HG03139 (cell line): ENCODE data around the gene ADAM17.

Source experiments
- ATAC-seq: cut with Tn5 transposase; IDR thresholded peaks from one replicate; pipeline ENCODE4 v1.9.1; 2021; ENCODE audit not compliant: unreplicated experiment

The ADAM17 gene

DNA sequence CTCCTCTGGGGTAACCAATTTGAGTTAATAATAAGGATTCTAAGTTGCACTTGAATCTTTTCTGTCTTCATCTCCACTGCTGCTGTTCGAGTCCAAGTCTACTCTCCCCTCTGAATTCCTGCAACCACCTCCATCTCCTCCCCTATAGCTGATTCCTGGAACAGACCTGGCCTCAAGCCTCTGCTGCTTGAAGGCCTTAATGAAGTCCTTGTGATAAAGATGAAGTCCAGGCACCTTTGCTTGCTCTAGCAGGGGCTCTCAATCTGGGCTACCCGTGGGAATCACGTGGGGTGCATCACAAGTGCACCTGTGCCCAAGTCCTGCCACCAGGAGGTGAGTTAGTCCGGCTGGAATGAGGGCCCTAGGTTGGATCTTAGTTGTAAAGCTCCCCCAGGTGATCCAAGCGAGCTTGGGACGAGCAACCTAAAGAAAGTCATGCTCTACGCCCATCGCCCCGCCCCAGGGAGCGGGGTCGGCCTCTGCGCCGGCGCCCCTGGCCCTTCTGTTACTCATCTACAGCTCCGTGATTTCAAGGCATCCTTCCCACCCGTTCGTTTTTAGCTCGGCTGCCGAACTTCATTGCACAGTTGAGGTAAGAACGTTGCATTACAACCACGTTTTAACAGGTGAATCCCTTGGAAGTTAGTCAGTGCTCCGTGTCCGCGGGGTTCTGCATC lies 82.2 kb downstream of the ADAM17 start:
- no peak for ATAC-seq

DNA sequence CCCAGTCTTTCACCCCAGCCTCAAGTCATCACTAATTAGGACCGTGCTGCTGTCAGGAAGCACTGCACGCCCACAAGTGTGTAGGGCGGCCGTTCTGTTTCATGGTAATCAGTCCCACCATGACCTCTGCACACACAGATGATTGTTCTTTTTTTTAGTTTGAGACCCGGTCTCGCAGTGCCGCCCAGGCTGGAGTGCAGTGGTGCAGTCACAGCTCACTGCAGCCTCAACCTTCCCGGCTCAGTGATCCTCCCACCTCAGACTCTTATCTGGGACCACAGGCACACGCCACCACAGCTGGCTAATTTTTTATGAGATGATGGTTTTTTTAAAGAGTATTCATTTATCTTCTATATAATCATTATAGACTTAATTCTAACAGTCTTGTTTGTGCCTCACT lies 83.1 kb downstream of the ADAM17 start:
- no peak for ATAC-seq

DNA sequence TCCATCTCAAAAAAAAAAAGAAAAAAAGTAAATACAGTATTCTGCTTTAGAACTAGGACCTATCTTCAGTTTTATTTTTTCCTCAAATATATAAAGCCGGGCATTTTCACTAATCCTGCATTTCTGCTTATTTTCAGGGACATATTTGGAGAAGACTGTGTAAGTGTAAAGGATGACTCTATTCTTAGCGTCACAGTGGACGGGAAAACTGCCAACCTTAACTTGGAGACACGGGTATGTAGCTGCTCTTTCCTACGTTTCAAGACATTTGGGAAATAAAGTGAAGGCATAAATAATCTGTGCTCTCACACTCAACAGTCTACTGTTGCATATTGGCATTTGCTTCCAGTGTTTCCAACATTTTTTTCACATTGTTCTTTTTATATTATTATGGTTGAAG lies 84.4 kb downstream of the ADAM17 start:
- ATAC-seq, result no peak

DNA sequence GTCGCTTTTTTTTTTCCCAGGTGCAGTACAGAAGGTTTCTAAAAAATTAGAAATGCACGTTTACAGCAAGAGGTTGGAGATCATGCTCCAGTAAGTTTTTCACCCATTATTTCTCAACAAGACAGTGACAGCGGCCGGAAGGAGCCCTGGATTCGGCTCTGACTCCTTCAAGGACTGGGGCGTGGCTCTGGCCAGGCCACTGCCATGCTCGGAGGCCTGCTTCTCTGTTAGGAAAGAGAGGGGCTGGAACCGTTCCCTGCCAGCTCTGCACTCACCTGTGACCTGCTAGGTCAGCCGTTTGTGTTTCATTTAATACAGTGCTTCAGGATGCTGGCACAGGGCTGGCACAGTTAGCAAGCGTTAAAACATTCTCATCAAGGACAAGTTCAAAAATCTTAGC lies 87.9 kb downstream of the ADAM17 start:
- no peak for ATAC-seq

DNA sequence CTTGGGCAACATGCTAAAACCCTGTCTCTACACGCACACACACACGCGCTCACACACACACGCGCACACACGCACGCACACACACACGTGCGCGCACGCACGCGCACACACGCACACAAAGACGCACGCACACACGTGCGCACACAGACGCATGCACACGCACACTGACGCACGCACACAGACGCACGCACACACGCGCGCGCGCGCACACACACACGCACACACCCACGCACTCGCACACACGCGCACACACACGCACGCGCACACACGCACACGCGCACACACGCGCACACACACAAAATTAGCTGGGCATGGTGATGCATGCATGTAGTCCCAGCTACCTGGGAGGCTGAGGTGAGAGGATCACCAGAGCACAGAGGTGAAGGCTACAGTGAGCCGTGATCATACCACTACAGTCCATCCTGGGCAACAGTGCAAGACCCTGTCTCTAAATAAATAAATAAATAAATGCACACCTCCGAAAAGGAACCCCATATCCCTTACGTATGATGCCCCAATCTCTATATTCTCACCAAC lies 89.4 kb downstream of the ADAM17 start:
- no peak for ATAC-seq

DNA sequence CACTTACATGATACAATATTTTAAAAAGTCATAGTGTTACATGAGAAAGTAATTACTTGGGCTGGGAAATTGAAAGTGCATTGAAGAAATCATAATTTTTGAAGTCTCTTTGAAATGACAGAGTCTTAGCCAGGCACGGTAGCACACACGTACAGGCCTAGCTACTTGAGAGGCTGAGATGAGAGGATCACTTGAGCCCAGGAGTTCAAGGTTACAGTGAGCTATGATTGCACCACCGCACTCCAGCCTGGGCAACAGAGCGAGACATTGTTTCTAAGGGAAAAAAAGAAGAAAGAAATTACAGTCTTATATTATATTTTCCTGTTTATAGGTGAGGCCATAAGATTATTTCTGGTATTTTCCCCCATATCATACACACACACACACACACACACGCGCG lies 90.5 kb downstream of the ADAM17 start:
- ATAC-seq, result no peak

DNA sequence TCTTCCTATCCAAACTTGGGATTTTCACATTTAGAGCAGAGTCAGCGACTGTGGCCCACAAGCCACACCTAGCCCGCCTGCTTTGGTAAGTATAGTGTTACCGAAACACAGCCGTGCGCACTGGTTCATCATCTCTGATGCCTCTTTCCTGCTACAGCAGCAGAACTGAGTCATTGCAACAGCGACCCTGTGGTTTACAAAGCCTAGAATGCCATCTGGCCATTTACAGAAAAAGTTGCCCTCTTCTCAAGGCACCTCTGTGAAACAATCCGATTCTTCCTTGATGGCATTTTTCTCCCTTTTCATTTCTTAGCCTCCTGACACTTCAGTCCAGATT lies 92.0 kb downstream of the ADAM17 start:
- ATAC-seq, result no peak

DNA sequence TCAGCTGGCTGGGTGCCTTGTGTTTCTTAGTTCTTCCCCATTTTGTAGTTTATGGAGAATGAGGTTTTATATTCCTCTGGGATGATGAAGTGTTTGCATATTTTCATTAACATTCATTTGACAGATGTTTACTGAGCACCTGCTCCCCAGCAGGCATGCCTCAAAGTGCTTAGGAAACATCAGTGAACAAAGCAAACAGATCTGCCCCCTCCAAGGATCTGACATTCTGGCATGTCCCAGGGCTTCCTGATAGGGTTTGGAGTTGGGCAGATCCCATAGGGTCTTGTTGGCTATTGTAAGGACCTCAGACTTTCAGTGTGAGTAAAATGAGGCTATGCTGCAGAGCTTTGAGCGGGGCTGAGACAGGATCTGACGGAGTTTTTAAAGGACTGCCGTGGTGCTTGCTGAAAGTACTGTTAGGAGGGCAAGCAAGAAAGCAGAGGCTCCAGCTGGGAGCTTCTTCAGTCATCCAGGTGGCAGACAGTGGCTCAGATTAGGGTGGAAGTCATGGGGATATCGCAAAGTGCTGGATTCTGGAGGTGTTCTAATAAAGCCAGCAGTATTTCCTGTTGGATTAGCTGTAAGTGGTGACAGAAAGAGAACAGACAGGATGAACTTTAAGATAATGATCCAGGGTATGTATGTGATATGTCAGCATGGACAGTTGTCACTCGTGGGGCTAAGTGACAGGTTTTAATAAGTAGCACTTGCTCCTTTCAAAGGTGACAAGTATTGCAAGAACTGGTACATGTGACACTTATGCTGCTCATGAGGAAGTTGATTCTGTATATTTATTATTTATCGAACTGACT lies 92.5 kb downstream of the ADAM17 start:
- ATAC-seq, result no peak

DNA sequence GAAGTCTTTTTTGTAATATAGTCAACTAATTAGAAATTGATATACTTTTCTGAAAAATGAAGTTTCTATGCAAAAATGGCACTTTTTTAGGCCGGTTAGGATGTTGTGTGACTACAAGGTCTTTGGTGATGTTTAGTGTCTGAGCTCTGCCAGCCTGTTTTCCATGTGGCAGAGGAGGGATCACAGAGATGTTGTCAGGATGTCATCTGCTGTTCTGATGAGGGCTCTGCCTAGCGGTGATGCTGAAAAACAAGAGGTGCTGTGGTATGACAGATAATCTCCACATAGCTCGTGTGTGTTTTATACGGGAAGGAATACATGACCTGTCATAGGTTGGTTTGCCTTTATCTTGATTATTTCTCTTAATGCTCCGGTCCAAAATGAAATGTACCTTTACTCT lies 93.3 kb downstream of the ADAM17 start:
- ATAC-seq, result no peak

DNA sequence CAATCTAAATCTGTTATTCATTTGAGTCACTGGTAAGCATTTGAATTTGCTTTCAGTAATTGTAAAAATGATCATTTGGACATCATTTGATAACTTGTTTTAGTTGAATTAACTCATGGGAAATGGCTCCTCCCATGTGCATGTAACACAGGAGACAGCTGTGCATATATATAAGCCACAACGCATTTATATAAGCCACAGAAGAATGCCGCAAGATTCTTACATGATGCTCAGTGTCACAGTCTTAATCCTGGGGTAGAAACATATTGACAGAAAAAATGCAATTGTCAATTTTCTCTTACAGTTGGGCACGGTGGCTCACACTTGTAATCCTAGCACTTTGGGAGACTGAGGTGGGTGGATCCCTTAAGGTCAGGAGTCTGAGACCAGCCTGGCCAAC lies 94.6 kb downstream of the ADAM17 start:
- no peak for ATAC-seq

DNA sequence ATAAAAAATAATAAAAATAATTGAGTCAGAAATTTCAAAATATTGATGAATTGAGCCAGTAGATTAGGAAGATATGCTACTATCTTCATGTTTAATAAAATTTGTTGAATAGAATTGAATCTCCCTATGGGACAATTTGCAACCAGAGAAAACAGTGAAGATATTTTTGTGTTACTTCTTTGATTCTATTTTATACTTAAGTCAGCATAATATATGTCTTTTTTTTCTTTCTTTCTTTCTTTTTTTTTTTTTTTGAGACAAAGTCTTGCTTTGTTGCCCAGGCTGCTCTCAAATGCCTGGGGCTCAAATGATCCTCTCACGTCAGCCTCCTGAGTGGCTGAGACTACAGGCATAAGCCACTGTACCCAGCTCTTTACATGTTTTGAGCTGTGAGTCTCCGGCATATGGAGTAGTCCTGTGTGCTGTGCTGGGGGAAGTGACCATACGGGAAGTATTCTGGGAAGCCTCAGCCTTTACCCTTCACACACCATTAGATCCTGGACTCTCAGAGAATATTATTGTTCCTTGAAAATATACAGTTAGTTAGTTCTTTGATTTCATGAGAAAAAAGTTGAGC lies 95.1 kb downstream of the ADAM17 start:
- ATAC-seq, result no peak

DNA sequence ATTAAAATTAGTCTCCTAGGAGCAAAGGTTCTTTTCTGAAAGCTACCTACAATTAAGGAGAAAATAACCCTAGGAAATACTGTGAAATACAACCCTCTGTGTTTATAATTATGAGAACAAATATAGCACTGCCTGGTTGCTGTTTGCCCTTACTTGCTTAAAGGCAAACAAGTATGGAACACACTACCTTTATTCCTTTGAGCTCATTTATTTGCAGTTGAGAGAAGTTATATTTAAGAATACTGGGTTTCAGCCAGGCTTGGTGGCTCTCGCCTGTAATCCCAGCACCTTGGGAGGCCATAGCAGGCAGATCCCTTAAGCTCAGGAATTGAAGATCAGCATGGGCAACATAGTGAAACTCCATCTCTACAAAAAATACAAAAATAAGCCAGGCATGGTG lies 104.4 kb downstream of the ADAM17 start:
- no peak for ATAC-seq

DNA sequence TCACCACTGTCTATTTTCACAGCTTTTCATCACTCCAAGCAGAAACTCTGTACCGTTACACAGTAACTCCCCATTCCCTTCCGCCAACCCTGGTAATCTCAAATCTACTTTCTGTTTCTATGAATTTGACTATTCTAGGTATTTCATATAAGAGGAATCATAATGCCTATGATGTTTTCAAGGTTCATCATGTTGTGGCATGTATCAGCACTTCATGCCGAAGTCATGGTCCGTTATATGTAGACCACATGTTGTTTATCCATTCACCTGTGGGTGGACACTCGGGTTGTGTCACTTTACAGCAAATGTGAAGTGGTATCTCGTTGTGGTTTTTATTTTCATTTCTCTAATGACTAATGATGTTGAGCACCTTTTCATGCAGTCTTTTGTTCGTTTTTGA lies 110.5 kb downstream of the ADAM17 start:
- no peak for ATAC-seq

DNA sequence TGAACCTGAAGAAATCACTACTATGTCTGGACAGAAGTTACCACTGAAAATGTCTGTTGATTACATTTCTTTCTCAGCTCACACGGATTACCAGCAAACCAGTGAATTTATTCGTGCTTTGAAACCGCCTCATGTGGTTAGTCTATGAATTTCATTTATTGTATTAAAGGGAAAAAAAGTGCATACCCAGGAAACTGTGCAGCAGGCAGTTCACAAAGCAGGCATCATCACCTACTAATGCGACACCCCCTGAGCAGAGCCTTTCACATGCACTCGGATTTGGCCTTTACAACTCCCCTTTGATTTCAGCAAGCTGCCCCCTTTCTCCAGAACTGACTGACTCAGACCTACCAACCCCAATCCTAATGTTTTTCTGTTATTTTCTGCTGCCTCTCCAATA lies 112.1 kb downstream of the ADAM17 start:
- no peak for ATAC-seq

DNA sequence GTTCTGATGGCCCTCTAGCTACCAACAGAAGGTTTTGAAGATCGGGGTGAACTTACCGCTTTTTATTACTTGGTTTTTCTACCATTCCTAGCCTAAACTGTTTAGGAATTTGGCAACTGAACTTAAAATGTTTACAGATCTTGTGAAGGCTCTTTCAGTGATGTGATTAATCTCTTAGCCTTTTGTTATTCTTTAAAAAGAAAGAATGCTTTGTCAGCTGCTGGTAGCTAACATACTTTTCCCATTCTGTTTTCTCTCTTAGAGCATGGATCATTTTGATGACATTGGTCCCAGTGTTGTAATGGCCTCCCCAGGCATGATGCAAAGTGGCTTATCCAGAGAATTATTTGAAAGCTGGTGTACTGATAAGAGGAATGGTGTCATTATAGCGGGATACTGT lies 114.1 kb downstream of the ADAM17 start:
- no peak for ATAC-seq

DNA sequence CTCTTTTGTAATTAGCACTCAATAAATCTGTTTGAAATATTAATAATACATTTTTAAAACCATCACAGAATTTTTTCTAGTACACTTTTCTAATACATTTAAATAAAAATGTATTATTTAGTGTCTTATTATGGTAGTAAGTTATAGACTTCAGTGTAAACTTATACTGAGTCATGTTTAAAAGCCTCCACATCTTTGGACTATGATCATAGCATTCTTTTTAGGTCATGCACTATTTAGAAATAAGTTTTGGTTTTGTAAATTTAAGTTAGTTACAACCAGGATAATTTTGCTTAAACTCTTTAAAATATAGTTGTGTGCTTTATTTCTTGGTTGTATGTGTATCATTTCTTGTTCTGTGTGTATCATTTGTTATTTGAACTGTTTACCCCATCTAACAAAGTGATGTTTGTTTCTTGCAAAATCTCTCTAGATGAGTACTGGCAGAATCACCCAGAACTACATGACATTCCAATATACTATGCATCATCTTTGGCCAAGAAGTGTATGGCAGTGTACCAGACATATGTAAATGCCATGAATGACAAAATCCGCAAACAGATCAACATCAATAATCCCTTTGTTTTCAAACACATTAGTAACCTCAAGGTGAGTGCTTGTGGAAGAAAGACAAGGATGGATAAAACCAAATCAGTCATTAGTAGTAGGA lies 115.4 kb downstream of the ADAM17 start:
- no peak for ATAC-seq

DNA sequence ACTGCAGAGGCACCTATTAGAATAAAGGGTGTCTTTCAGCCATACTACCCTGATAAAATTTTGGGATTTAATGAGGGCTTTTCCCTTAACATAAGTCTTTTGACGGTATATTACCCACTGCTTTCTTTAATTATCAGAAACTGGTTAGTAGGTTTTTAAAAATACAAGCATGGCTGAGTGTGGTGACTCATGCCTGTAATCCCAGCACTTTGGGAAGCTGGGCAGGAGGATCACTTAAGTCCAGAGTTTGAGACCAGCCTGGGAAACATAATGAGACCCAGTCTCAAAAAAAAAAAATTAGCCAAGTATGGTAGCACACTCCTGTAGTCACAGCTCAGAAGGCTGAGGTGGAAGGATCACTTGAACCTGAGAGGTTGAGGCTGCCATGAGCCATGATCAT lies 116.1 kb downstream of the ADAM17 start:
- no peak for ATAC-seq
